Mammary epithelial cell (primary cell): ENCODE results near the gene FXYD2.

ENCODE experiments used
- CTCF ChIP-seq, 2 donors: IDR thresholded peaks in 1 of 2; conservative IDR thresholded peaks in 1 of 2; 2 replicates each; pipeline ENCODE4 v1.5.1; 2011 to 2012; ENCODE audit warnings: inconsistent platforms in 2 of 2, low read length in 2 of 2, mild to moderate bottlenecking in 2 of 2, control low read depth in 1 of 2, low read depth in 1 of 2; ENCODE audit not compliant: insufficient read depth in 1 of 2; ENCODE audit errors: extremely low read depth in 1 of 2
- EZH2 ChIP-seq: IDR thresholded peaks from 2 replicates; pipeline ENCODE4 v1.6.1; 2012; ENCODE audit warnings: low read length, inconsistent platforms, borderline replicate concordance

- TF ChIP-seq CTCF (conservative IDR thresholded peaks at IDR 0.05 in 1 of 2, IDR thresholded peaks at IDR 0.05 in 1 of 2; ENCODE audit: extremely low read depth in 1 of 2, insufficient read depth in 1 of 2, low read depth in 1 of 2, low read length in 2 of 2): no peak
- TF ChIP-seq EZH2: no peak
These were observed 13.2 kb upstream of the FXYD2 start for GRCh38 chr11:117837791-117838190.
